GM18526 (cell line): ENCODE measurements around the gene NMNAT3.

Experiments used
- POLR2A ChIP-seq: IDR thresholded peaks from 3 replicates; pipeline ENCODE4 v1.6.1; 2011; ENCODE audit not compliant: insufficient read length; ENCODE audit errors: extremely low read depth

NMNAT3 gene

DNA sequence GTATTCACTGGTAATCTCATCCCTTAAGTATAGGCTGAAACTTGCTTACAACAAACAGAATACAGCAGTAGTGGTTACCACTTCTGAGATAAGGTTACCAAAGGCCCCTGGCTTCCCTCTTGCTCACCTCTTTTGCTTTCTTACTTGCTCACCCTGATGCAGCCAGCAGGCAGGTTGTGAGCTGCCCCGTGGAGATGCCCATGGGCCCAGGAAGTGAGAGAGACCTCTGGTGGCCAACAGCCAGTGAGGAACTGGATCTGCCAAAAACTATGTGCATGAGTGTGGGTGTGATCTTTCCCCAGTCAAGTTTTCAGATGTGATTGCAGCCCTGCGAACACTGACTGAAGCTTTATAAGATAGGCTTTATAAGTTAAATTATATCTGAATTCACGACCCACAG lies 48.7 kb downstream of the NMNAT3 start:
- no peak for TF ChIP-seq POLR2A

DNA sequence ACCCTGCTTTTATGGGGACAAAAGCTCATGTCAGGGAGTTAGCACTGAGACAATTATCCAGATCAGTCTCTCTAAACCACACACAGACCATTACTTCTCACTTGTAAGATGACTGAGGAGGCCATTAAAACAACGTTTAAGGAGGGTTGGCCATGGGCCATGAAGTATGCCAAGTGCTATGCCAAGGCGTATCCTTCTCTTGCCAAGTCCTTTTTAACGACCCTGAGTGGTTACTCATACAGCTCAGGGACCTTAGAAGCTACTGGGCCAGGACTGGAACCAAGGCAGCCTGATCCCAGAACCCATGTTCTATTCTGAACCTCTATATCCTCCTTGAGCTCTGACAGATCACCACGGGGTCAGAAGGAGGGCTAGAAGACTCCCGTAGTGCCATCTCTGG lies 50.0 kb downstream of the NMNAT3 start:
- no peak for TF ChIP-seq POLR2A

DNA sequence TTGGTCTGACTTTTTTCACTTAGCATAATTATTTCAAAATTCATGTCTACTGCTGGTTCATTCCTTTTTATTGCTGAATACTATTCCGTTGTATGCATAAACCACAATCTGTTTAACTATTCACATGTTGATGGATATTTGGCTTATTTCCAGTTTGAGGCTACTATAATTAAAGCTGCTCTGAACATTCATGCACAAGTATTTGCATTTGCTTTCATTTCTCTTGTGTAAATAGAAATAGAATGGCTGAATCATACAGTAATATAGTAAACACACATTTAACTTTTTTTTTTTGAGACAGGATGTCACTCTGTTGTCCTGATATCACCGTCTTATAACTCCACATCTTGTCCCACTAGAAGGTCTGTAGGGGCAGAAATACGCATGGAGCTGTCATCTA lies 57.3 kb downstream of the NMNAT3 start:
- no peak for TF ChIP-seq POLR2A

DNA sequence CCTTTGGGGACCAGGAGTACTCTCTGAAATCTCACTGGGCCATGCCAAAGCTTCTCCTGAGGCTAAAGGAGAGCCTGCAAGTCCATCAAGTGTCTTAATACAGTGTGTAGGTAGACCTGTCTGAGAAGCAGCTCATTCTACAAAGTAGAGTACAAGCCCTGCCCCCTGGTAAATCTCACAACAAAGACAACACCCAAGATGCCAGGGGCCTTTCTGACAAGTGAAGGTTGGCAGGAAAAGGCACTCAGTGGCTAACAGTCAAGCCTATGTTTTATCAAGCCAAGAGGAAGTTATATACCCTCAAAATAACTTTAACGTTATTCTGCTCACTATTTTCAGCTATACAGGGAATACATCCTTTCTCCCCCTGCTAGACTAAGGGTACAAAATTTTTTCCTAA lies 58.3 kb downstream of the NMNAT3 start:
- no peak for TF ChIP-seq POLR2A

DNA sequence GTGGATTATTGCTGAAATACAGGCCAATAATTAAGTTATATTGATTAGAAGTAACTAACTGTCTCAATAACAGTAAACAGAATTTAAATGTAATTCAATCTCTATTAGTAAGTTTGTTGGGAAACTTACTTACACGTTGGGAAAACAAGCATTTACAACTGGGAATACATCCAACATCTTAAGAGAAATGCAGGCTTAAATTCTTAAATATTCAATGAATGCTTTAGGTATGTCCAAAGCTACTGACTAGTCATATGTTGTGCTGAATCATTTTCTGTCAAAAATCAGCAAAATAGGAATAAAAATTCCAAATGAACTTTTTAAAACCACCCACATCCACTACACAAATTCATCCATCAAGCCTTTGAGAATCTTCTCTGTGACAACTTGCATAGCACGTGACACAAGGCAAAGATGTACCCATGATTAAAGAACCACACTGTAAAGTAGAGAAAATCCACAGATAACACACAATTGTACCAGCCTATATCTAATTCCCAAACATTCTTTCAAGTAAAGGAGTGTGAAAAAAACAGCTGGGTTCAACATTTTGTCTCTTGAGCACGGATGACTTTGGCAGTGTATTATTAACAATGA lies 60.0 kb downstream of the NMNAT3 start:
- no peak for TF ChIP-seq POLR2A

DNA sequence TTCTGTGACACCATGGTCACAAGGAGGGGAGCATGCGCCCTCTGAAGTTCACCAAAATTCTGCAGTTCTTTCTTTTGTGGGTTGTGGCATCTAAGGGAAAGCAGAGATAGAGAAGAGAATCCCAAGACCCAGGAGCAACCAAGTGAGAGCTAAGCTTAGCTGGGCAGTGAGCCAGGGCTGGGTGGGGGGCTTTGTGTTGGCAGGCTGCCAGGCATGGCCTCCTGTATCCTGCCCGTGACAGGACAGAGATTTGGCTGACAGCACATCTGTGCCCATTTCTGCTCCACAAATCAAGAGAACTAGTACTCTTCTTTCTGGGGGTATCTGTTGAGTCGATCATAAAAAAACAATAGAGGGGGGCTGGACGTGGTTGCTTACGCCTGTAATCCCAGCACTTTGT lies 66.2 kb downstream of the NMNAT3 start:
- no peak for TF ChIP-seq POLR2A

DNA sequence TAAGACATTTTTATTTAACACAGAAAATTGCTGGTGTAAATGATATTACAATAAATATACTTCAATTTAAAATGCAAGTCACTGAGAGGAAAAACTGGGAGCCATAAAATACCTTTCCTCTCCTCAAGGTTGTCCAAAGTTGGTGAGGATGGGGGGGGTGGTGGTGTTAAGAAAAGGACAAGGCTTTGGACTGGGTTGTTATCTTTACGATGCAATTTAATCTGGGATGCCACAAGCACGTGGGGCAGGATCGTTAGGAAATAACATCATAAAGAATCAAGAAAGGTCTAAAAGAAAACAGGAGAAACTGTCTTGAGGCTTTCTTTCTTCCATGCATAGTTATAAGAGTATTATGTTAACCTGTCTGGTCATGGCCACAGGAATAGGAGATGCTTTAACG lies 66.9 kb downstream of the NMNAT3 start:
- TF ChIP-seq POLR2A: no peak

DNA sequence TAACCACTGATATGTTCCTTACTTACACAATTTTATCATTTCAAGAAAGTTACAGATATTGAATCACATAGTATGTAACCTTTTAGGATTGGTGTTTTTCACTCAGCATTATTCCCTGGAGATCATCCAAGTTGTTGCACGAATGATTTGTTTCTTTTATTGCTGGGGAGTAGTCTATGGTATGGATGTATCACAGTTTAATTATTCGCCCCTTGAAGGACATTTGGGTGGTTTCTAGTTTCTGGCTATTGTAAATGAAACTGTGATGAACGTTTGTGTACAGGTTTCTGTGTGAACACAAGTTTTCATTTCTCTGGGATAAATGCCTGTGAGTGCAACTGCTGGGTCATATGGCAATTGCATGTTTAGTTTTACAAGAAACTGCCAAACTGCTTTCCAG lies 68.8 kb downstream of the NMNAT3 start:
- no peak for TF ChIP-seq POLR2A

DNA sequence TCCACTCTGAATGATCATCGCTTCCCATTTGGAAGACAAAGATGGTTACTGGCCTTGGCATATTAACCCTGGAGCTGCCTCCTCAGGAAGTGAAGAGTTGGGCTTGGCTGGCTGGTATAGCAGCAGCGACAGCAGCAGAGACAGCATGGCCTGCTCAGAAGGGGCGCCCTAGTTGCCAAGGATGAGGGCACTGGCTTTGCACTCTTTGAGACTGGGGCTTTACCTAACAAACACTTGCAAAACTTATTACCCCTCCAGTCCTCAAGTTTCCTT lies 69.7 kb downstream of the NMNAT3 start:
- TF ChIP-seq POLR2A: no peak

DNA sequence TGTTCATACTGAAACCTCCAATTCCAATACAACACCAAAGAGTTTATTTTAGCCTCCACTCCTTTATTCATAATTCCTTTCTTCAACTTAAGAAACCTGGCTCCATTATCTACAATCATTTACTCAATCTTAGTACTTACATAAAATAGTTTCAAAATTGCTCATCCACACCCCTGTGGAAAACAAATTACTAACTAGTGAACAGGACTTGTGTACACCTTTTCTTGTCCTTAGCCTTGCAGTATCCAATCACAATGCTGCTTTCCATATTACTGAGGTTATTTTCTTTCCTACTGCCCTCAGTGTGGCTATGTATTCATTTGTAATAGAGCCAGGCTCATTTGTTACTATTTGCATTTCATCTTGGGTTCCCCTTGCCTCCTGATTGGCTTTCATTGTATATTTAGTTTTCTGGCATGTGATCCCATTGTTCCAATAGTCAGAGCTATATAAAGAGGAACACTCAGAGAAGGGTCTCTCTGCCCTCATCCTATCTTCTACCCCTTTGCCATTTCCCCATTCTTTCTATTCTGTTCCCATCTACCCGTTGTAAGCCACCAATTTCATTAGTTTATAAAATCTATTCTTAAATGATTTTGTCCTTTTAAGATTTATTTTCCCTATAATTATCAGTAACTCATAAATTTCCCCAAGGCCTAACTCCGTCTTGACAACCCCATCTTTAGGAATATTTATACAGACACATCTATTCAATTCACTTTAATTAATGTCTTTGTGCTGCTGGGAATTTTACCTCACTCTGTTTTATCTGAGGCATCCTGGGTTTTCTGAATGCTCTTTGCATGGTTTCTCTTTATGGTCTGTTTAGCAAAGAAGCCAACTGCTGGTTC lies 70.3 kb downstream of the NMNAT3 start:
- TF ChIP-seq POLR2A: no peak

DNA sequence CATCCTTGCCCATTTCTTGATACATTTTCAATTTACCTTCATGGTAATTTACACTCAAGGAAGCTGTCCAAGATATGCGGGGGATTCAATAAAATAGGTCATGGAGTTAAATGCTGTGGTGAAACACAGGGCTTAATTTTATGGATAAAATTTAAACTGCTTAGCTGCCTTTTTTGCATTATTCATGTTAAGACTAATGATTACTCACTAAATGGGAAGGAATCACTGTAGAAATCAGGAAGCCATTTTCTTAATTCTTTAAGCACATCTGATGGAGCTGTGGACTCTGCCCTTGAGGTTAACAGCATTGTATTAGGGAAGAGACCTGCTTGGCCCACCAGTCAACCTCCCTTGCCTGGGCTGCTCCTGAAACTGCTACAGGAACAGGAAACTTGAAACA lies 75.8 kb downstream of the NMNAT3 start:
- TF ChIP-seq POLR2A: no peak

DNA sequence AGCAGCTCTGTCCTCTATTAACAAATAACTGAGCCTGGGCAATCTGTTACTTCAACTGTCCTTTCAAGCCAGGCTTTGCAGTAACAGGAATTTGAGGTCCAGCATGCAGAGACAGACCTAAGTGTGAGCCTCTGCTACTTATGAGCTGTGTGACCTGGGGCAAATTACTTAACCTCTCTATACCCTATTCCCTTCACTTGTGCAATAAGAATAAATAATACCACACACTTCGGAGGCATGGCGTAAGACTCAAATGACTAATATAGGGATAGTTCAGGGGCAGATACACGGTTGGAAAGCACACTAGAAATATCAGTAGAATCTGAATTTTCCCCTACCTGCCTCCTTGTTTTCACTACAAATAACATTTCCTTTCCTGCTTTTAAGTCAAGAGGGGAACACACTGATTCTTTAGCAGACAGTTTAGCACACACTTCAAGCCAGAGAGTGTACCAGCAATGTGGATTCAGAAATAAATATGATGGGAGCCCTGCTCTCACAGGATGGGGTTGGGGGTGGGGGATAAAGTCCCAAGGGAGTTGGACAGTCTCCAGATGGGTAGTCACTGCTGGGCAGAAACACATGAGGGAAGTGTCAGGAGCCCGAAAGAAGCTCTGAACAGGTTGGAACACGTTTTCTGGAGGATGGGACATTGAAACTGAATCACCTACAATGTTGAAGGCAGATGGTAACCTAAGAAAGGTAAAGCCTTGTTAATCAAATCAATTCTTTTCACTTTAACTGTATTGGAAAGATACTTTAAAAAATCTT lies 76.4 kb downstream of the NMNAT3 start:
- no peak for TF ChIP-seq POLR2A

DNA sequence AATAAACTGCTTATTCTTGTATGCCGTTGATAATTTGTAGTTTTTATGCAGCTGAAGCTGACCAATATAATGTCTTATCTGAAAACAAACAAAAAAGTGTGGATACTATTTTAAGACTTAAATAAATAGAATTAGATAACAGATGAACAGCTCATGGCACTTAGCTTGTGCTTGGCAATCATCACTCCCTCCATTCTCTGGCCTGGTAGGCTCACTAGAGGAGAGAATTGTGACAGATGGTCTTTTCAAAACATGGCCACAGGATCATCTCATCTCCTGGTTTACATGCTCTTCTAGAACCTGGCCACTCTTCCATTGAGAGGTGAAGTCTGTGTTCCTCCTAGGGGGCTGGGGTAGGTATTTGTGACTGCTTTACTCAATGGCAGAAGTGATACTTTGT lies 79.8 kb downstream of the NMNAT3 start:
- no peak for TF ChIP-seq POLR2A

DNA sequence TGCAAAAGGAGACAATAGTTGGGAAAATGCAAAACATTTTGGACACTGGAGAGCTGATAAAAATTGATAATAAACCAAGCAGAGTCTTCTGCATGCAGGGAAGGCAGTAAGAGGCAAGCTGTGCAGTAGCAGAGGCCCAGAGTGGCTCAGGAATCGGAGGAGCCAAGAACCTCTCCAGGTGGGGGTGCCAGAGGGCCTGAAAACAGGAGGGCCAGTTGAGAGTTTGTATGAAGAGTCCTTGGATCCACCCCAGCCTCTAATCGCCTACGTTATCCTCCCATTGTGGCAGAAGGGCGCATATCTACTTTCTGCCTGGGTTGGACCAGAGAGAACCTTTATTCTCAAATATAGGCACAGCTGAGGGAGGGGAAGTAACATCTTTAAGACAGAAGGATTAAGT lies 89.3 kb downstream of the NMNAT3 start:
- no peak for TF ChIP-seq POLR2A

DNA sequence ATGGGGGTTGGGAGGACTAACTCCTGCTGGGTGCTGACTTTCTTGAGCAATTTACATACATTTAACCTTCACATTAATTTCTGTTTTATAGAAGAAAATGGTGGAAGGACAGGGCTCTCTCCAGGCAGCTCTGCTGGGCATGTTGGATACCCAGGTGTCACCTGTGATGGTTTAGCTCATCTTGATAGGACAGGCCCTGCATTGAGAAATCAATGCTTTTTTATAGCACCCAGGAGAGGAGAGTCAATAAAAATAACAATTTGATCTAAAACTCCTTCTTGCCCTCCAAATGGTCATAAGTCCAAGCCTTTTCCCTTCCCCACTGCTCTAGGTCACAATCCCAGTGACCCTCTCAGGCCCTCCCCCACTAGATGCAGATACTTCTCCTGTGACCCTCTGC lies 90.0 kb downstream of the NMNAT3 start:
- no peak for TF ChIP-seq POLR2A

DNA sequence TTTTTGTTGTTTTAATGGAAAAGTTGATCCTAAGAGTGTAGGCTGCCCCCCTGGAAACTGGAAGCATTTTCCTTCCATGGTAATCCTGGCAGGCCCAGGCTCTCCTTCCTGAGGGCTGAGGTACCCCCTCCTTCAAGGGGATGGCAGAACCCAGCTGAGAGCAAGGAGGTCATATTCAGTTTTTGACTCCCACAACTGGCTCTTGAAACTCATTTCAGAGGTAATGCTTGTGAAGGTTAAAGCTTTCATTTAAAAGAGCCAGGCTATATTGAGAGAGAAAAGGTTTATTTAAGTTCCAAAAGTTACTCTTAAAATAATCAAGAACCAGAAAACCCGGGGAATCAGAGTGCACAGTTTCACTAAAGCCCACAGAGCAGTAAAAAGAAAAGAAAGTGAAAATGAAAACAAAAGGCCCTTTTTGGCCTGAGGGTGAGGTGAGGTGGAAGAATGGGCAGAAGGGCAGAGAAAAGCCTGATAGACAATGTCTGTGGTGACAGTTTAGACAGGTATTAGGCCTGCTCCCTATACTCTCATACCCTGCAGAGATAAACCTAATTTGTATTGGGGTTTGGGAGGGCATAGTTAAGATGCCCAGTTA lies 91.3 kb downstream of the NMNAT3 start:
- no peak for TF ChIP-seq POLR2A
